ENCODE results near the gene PGD. TPM values are rescaled to one million over a fixed set of nuclear protein-coding genes. Genes with fewer than 3 reads are reported as not detected.

PGD gene
- total and polyA plus RNA-seq, 2 donors = 19.5 to 65.3 TPM

GRCh38 chr1:10433790-10434189, 34.9 kb downstream of the PGD start:
- no peak for DNase-seq (ENCODE audit: extremely low spot score)
- no peak overlapping the region for H3K27ac ChIP-seq (ENCODE audit: low read depth)
- WGBS = 90% methylated on average over 11 of the region's 11 CpGs
- H3K36me3 ChIP-seq (ENCODE audit: insufficient read depth) = no peaks in the 10 kb centered on the region
- no peaks in the 10 kb centered on the region for H3K4me1 ChIP-seq (ENCODE audit: insufficient read depth)
- H3K4me3 ChIP-seq (ENCODE audit: low read depth, low read length) = no peak overlapping the region

DNA sequence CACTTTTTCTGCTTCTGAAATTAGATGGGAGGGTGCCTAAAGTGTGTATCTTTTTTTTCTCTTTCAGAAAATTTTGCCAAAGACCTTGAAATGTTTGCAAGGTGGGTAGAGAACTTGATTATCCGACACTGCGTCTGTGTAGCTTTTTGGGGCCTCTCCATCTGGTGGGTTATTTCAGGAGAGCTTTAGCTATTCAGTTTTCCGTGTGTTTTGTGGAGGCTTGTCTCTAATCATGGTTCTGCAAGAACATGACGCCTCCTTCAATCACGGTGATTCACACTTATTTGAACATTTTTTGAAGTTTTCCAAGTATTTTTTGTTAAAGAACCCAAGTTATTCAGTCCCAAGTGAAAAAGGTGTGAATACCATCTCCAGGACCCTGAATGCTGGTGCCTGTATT, 35.7 kb downstream of the PGD start:
- DNase-seq (ENCODE audit: extremely low spot score) = no peak
- Histone ChIP-seq H3K4me1 (ENCODE audit: insufficient read depth) (no peaks in the 10 kb centered on the region), H3K4me3 (ENCODE audit: low read depth, low read length) (no peak overlapping the region), H3K27ac (ENCODE audit: low read depth) (no peak overlapping the region), H3K36me3 (ENCODE audit: insufficient read depth) (no peaks in the 10 kb centered on the region)
- 94% methylated on average over 5 of the region's 5 CpGs for WGBS

- H3K36me3 ChIP-seq (ENCODE audit: insufficient read depth) = no peaks in the 10 kb centered on the region
- H3K27ac ChIP-seq (ENCODE audit: low read depth) = no peak overlapping the region
- H3K4me1 ChIP-seq (ENCODE audit: insufficient read depth) = no peaks in the 10 kb centered on the region
- no peak for DNase-seq (ENCODE audit: extremely low spot score)
- no peak overlapping the region for H3K4me3 ChIP-seq (ENCODE audit: low read depth, low read length)
- 96% methylated on average over 1 of the region's 1 CpG for WGBS
Measured at GRCh38 chr1:10437052-10437451, 38.2 kb downstream of the PGD start.

GRCh38 chr1:10438677-10439163, 39.9 kb downstream of the PGD start:
- Histone ChIP-seq H3K4me3 (ENCODE audit: low read depth, low read length) (no peak overlapping the region), H3K36me3 (ENCODE audit: insufficient read depth) (no peaks in the 10 kb centered on the region), H3K27ac (ENCODE audit: low read depth) (no peak overlapping the region), H3K4me1 (ENCODE audit: insufficient read depth) (no peaks in the 10 kb centered on the region)
- DNase-seq (ENCODE audit: extremely low spot score) = no peak
- 53% methylated on average over 7 of the region's 7 CpGs for WGBS

DNA sequence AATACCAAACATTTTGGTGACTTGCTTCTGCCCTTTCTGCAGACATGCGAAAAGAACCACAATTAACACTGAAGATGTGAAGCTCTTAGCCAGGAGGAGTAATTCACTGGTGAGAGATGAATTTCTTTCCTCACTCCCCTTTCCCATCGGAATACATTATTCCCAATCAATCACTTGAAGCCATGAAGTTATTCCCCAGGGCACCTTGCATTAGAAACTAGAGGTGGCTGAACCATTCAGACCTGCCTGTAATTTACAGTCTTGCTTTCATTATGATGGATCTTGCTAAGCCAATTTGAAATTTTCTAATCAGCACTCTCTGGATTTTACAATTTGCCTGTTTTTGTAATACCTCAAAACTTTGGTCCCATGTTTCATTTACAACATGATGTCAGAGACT, 41.4 kb downstream of the PGD start:
- WGBS = 96% methylated on average over 2 of the region's 2 CpGs
- Histone ChIP-seq H3K27ac (ENCODE audit: low read depth) (no peak overlapping the region), H3K36me3 (ENCODE audit: insufficient read depth) (no peaks in the 10 kb centered on the region), H3K4me1 (ENCODE audit: insufficient read depth) (no peaks in the 10 kb centered on the region), H3K4me3 (ENCODE audit: low read depth, low read length) (no peak overlapping the region)
- DNase-seq (ENCODE audit: extremely low spot score) = no peak

GRCh38 chr1:10440794-10441193, 41.9 kb downstream of the PGD start:
- H3K27ac ChIP-seq (ENCODE audit: low read depth) = no peak overlapping the region
- WGBS = 92% methylated on average over 5 of the region's 5 CpGs
- H3K36me3 ChIP-seq (ENCODE audit: insufficient read depth) = no peaks in the 10 kb centered on the region
- no peak for DNase-seq (ENCODE audit: extremely low spot score)
- H3K4me1 ChIP-seq (ENCODE audit: insufficient read depth) = no peaks in the 10 kb centered on the region
- no peak overlapping the region for H3K4me3 ChIP-seq (ENCODE audit: low read depth, low read length)

DNA sequence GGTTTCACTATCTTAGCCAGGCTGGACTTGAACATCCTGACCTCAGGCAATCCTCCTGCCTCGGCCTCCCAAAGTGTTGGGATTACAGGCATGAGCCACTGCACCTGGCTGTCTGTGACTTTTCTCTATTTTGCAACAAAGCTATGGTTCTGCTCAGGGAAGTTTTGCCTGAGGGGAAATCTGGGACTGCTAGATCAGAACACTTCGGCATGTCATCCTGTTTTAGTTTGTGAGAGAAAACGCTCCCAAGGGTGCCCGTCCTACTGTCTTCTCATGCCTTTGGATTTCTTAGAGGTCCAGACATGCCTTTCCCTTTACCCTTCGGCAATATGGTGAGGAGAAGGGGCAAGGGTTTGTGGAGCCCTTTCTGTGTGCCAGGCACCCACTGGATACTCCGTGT, 45.4 kb downstream of the PGD start:
- H3K27ac ChIP-seq (ENCODE audit: low read depth) = no peak overlapping the region
- no peaks in the 10 kb centered on the region for H3K4me1 ChIP-seq (ENCODE audit: insufficient read depth)
- H3K4me3 ChIP-seq (ENCODE audit: low read depth, low read length) = no peak overlapping the region
- no peaks in the 10 kb centered on the region for H3K36me3 ChIP-seq (ENCODE audit: insufficient read depth)
- WGBS = 92% methylated on average over 6 of the region's 6 CpGs
- no peak for DNase-seq (ENCODE audit: extremely low spot score)

DNA sequence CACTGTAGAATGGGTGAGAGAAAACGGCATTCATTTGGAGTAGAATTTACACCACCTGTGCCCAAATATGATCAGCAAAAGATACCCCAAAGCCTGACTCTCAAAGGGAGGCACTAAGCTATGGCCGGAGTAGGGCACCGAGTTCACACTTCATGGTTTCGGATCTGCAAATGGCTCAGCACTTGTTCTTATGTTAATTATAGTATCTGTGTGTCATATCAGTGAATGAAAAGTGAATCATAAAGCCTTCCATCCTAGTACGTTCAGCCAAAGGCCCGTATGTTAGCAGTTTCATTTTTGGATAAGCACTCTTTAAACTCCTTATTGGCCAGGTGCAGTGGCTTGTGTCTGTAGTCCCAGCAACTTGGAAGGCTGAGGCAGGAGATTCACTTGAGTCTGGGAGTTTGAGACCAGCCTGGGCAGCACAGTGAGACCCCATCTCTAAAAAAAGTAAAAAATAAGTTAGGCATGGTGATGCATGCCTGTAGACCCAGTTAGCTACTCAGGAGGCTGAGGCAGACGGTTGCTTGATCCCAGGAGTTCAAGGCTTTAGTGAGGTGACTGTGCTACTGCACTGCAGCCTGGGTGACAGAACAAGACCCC, 46.0 kb downstream of the PGD start:
- 88% methylated on average over 7 of the region's 7 CpGs for WGBS
- H3K4me3 ChIP-seq (ENCODE audit: low read depth, low read length) = no peak overlapping the region
- H3K4me1 ChIP-seq (ENCODE audit: insufficient read depth) = no peaks in the 10 kb centered on the region
- no peak overlapping the region for H3K27ac ChIP-seq (ENCODE audit: low read depth)
- no peak for DNase-seq (ENCODE audit: extremely low spot score)
- H3K36me3 ChIP-seq (ENCODE audit: insufficient read depth) = no peaks in the 10 kb centered on the region

- no peaks in the 10 kb centered on the region for H3K36me3 ChIP-seq (ENCODE audit: insufficient read depth)
- DNase-seq (ENCODE audit: extremely low spot score) = no peak
- 98% methylated on average over 7 of the region's 7 CpGs for WGBS
- no peak overlapping the region for H3K4me3 ChIP-seq (ENCODE audit: low read depth, low read length)
- no peak overlapping the region for H3K27ac ChIP-seq (ENCODE audit: low read depth)
- no peaks in the 10 kb centered on the region for H3K4me1 ChIP-seq (ENCODE audit: insufficient read depth)
Measured at GRCh38 chr1:10446790-10447422, 48.0 kb downstream of the PGD start.

DNA sequence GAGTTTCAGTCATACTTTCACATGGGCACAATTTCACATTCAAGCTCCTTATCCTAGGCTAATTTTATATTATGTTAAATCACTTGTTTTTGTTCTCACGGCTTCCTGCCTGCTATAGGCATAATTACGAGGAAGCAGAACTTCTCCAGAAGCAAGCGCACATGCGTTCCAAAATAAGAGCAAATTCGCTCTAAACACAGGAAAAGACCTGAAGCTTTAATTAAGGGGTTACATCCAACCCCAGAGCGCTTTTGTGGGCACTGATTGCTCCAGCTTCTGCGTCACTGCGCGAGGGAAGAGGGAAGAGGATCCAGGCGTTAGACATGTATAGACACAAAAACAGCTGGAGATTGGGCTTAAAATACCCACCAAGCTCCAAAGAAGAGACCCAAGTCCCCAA, 50.9 kb downstream of the PGD start, which contains the start of gene CORT:
Gene CORT, plus strand, starts transcription at position 281 of the 400 bp plus-strand sequence. CDS start 193 bp downstream, outside the sequence.
- Histone ChIP-seq H3K36me3 (ENCODE audit: insufficient read depth) (no peaks in the 10 kb centered on the region), H3K4me1 (ENCODE audit: insufficient read depth) (no peaks in the 10 kb centered on the region), H3K27ac (ENCODE audit: low read depth) (no peak within 1 kb of the TSS), H3K4me3 (ENCODE audit: low read depth, low read length) (no peak within 1 kb of the TSS)
- 87% methylated on average over 10 of the region's 10 CpGs for WGBS
- no peak for DNase-seq (ENCODE audit: extremely low spot score)

DNA sequence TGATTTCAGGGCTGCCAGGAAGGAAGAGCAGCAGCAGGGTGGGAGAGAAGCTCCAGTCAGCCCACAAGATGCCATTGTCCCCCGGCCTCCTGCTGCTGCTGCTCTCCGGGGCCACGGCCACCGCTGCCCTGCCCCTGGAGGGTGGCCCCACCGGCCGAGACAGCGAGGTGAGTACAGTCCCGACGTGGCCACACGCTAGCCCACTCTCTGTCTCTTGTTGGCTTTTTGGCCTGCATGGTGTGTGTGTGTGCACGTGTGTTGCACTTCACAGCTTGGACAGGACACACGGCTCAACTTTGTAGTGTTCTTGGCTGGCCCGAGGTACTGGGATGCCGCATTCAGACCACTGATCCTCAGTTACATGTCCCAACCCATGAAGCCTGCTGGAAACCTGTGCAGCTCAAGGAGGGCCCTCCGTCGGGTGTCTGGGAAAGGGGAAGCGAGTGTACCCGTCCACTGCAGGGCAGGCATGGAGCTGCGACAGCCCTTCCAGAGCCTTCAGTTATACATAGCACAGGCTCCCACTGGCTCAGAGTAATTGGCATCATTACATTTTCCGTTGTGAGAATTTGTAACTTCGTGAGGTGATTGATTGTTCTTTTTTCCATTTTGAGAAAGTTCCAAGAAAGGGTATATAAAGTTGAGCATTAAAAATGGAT, 51.4 kb downstream of the PGD start:
- Histone ChIP-seq H3K36me3 (ENCODE audit: insufficient read depth) (no peaks in the 10 kb centered on the region), H3K4me3 (ENCODE audit: low read depth, low read length) (no peak overlapping the region), H3K4me1 (ENCODE audit: insufficient read depth) (no peaks in the 10 kb centered on the region), H3K27ac (ENCODE audit: low read depth) (no peak overlapping the region)
- no peak for DNase-seq (ENCODE audit: extremely low spot score)
- WGBS = 69% methylated on average over 21 of the region's 21 CpGs

DNA sequence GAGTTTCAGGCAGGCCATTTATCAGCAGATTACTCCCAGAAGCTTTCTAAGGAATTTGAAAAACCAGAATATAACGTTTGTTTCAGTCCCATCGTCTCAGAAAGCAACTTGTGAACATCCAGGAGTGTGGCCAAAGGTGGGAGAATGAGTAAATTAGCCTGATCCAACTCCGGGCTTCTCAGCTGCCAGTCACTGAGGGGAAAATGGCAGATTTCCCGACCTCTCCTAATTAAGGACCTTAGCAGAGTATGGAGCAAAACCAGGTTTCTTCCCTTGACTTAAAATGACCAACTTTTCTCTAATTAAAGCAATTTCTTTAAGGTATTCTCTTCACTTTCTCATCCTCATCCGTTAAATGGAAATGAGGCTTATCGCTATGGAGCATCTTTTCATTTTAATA, 52.0 kb downstream of the PGD start:
- WGBS = 30% methylated on average over 6 of the region's 6 CpGs
- no peak for DNase-seq (ENCODE audit: extremely low spot score)
- H3K36me3 ChIP-seq (ENCODE audit: insufficient read depth) = no peaks in the 10 kb centered on the region
- H3K4me1 ChIP-seq (ENCODE audit: insufficient read depth) = no peaks in the 10 kb centered on the region
- no peak overlapping the region for H3K27ac ChIP-seq (ENCODE audit: low read depth)
- no peak overlapping the region for H3K4me3 ChIP-seq (ENCODE audit: low read depth, low read length)

DNA sequence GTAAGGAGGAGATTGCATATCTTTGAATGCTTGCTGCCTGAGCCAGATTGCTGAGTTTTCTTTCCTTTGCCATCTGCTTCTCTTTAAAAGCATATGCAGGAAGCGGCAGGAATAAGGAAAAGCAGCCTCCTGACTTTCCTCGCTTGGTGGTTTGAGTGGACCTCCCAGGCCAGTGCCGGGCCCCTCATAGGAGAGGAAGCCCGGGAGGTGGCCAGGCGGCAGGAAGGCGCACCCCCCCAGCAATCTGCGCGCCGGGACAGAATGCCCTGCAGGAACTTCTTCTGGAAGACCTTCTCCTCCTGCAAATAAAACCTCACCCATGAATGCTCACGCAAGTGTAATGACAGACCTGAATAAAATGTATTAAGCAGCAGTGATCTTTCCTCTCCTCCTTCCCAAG, 52.4 kb downstream of the PGD start:
- no peak for DNase-seq (ENCODE audit: extremely low spot score)
- WGBS = 4% methylated on average over 10 of the region's 10 CpGs
- Histone ChIP-seq H3K4me1 (ENCODE audit: insufficient read depth) (no peaks in the 10 kb centered on the region), H3K27ac (ENCODE audit: low read depth) (no peak overlapping the region), H3K4me3 (ENCODE audit: low read depth, low read length) (no peak overlapping the region), H3K36me3 (ENCODE audit: insufficient read depth) (no peaks in the 10 kb centered on the region)

DNA sequence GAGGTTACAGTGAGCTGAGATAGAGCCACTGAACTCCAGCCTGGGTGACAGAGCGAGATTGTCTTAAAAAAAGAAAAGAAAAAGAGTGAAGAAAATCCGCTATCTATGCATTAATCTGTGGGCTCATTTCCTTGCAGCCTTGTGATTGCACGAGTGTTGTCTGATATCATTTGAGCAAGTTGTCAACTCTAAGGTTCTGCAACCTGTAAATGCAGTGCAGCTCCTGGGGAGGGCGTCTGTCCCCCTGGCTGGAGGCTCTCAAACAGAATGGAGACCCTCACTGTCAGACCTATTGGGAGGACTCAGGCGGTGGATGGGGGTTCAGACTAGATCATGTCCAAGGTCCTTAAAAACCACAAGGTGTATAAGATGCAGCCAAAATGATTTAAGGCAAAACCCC, 57.2 kb downstream of the PGD start:
- Histone ChIP-seq H3K4me1 (ENCODE audit: insufficient read depth) (no peaks in the 10 kb centered on the region), H3K36me3 (ENCODE audit: insufficient read depth) (no peaks in the 10 kb centered on the region), H3K4me3 (ENCODE audit: low read depth, low read length) (no peak overlapping the region), H3K27ac (ENCODE audit: low read depth) (no peak overlapping the region)
- no peak for DNase-seq (ENCODE audit: extremely low spot score)
- 83% methylated on average over 5 of the region's 5 CpGs for WGBS
